Prostate gland (tissue), 2 donors: ENCODE measurements around the gene ABHD17B.

Experiments
- POLR2A ChIP-seq: fragments of 450-650 bp; IDR thresholded peaks from one replicate; pipeline ENCODE4 v1.6.1; 2016; ENCODE audit warnings: antibody characterized with exemption, mild to moderate bottlenecking
- TF ChIP-seq, protein P1 (sequence below), 4 experiments: fragments of 200-600 bp in 2 of 4; fragments of 450-650 bp in 2 of 4; sonication (generic) in 2 of 4; IDR thresholded peaks; 1 replicate in 3 of 4; 2 replicates in 1 of 4; pipeline ENCODE4 v1.5.1; 2016 to 2019; ENCODE audit warnings: antibody characterized with exemption in 4 of 4, mild to moderate bottlenecking in 2 of 4, moderate library complexity in 2 of 4

DNA sequence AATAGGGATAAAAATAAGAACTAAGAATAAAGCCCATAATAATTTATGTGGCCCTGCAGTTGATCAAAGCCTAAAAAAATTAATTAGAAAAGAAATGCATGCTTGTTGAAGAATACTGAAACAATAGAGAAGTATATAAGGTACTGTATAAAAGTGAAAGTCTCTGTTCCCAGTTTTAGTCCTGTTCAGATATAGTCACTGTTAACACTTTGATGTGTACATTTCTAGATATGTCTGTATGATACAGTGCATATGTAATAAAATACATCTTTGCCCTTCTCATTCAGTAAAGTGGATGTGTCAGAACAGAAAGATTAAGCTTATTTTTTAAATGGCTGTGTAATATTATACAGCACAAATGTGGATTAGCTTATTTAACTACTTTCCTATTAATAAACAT lies 4.5 kb upstream of the ABHD17B start:
- no peak for TF ChIP-seq POLR2A
- TF ChIP-seq, protein P1, sequence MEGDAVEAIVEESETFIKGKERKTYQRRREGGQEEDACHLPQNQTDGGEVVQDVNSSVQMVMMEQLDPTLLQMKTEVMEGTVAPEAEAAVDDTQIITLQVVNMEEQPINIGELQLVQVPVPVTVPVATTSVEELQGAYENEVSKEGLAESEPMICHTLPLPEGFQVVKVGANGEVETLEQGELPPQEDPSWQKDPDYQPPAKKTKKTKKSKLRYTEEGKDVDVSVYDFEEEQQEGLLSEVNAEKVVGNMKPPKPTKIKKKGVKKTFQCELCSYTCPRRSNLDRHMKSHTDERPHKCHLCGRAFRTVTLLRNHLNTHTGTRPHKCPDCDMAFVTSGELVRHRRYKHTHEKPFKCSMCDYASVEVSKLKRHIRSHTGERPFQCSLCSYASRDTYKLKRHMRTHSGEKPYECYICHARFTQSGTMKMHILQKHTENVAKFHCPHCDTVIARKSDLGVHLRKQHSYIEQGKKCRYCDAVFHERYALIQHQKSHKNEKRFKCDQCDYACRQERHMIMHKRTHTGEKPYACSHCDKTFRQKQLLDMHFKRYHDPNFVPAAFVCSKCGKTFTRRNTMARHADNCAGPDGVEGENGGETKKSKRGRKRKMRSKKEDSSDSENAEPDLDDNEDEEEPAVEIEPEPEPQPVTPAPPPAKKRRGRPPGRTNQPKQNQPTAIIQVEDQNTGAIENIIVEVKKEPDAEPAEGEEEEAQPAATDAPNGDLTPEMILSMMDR (IDR thresholded peaks at IDR 0.05) = no peak
